Fibroblast of lung (primary cell): ENCODE measurements around the gene SNPH.

Experiments
- CTCF ChIP-seq, 2 donors: IDR thresholded peaks in 1 of 2; conservative IDR thresholded peaks in 1 of 2; 1 replicate in 1 of 2; 2 replicates in 1 of 2; pipeline ENCODE4 v1.5.1; 2011 to 2012; ENCODE audit warnings: low read length in 2 of 2, control low read depth in 1 of 2, inconsistent platforms in 1 of 2, low read depth in 1 of 2, mild to moderate bottlenecking in 1 of 2
- EZH2 ChIP-seq: IDR thresholded peaks from 2 replicates; pipeline ENCODE4 v1.5.1; 2012; ENCODE audit warnings: low read length, control low read depth, mild to moderate bottlenecking; ENCODE audit errors: missing control alignments

GRCh38 chr20:1333462-1334369, 67.6 kb downstream of the SNPH start:
- no peak for TF ChIP-seq CTCF (conservative IDR thresholded peaks at IDR 0.05 in 1 of 2, IDR thresholded peaks at IDR 0.05 in 1 of 2; ENCODE audit: low read depth in 1 of 2, low read length in 2 of 2)
- TF ChIP-seq EZH2 = no peak
